Heart left ventricle (tissue), 13 donors: ENCODE data around the gene MCTP1.

Experiments used
- POLR2A ChIP-seq, 2 donors: fragments of 450-650 bp; IDR thresholded peaks; one replicate each; pipeline ENCODE4 v1.6.1; 2017; ENCODE audit warnings: antibody characterized with exemption in 2 of 2, mild to moderate bottlenecking in 2 of 2, moderate library complexity in 2 of 2
- TF ChIP-seq, protein P1 (sequence below), 12 donors: fragments of 200-600 bp; sonication (generic) in 4 of 12; IDR thresholded peaks; one replicate each; pipeline versions ENCODE4 v1.5.0 to v1.8.0; 2018 to 2022; ENCODE audit warnings: antibody characterized with exemption in 12 of 12, mild to moderate bottlenecking in 5 of 12
- donor health status: ischemic (EF 13 %, LVEDD 7.1; RV severe dilation, severe dysfunction).
- donor health status: DM: no; HTN: yes; CAD: no.
- donor health status: DM: no; HTN: no; CAD: no.
- donor health status: ischemic (EF 25% LVEDD 6.9; RV normal size, moderate dysfunction).
- donor health status: ischemic (EF 25% LVEDD 5.7; RV mildly dilated, moderate dysfunction).
- donor health status: ischemic (EF 35%, LVEDD 5.7; RV mildly dilated, moderate dysfunction).
- donor health status: nonischemic (EF 11% LVEDD 7.7; RV severe dilation, severe dysfunction).
- donor health status: DM: yes; HTN: yes; CAD: no.
- donor health status: PGD.
- donor health status: ischemic (EF 29% LVEDD 5.4; RV normal size, mild dysfunction).
- donor health status: nonischemic (EF 23%, LVEDD 6.1; RV moderate dilation, normal function).

DNA sequence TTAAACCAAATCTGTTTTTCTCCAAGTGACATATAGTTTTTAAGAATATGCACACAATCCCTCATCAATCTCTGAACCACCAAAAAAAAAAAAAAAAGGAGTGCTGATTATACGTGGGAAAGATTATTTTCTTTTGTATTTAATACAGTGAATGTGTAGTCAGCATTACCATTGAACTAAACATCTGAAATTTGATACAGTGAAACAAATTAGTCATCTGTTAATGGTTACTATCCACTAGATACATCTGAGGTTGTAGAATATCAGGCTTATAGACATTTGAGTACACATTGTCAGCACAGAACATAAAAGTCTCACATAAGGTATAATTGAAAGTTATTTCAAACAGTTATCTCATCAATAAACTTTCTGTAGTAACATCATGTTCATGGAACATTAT, 579.5 kb downstream of the MCTP1 start:
- no peak for TF ChIP-seq POLR2A (IDR thresholded peaks at IDR 0.05)
- TF ChIP-seq, protein P1, sequence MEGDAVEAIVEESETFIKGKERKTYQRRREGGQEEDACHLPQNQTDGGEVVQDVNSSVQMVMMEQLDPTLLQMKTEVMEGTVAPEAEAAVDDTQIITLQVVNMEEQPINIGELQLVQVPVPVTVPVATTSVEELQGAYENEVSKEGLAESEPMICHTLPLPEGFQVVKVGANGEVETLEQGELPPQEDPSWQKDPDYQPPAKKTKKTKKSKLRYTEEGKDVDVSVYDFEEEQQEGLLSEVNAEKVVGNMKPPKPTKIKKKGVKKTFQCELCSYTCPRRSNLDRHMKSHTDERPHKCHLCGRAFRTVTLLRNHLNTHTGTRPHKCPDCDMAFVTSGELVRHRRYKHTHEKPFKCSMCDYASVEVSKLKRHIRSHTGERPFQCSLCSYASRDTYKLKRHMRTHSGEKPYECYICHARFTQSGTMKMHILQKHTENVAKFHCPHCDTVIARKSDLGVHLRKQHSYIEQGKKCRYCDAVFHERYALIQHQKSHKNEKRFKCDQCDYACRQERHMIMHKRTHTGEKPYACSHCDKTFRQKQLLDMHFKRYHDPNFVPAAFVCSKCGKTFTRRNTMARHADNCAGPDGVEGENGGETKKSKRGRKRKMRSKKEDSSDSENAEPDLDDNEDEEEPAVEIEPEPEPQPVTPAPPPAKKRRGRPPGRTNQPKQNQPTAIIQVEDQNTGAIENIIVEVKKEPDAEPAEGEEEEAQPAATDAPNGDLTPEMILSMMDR (IDR thresholded peaks at IDR 0.05) = no peak
